ENCODE measurements around the gene ZSCAN5B.
"Not testable (repeated sequence)": the region's sequence is repeated elsewhere in the genome, so short reads cannot be mapped to it uniquely, and the experiment has no call there.

The ZSCAN5B gene

GRCh38 chr19:56175861-56176307 lies 21.7 kb downstream of the ZSCAN5B start, which contains the start of gene GALP:
Gene GALP, plus strand, starts transcription at chr19:56176008. Its CDS starts 1,101 bp downstream, at chr19:56177109.
- not testable (repeated sequence) for DNase-seq

GRCh38 chr19:56174550-56174949 lies 23.0 kb downstream of the ZSCAN5B start:
- DNase-seq: no peak

- no peak for DNase-seq
Measured at GRCh38 chr19:56174086-56174485, 23.5 kb downstream of the ZSCAN5B start.

- no peak for DNase-seq
Measured at GRCh38 chr19:56170261-56170660, 27.3 kb downstream of the ZSCAN5B start.

GRCh38 chr19:56167064-56167578 lies 30.5 kb downstream of the ZSCAN5B start:
- no peak for DNase-seq

GRCh38 chr19:56163097-56163496 lies 34.5 kb downstream of the ZSCAN5B start:
- no peak for DNase-seq

GRCh38 chr19:56162258-56162657 lies 35.3 kb downstream of the ZSCAN5B start:
- DNase-seq: no peak

- no peak for DNase-seq
Measured at GRCh38 chr19:56161534-56161933, 36.0 kb downstream of the ZSCAN5B start.

GRCh38 chr19:56159622-56160271 lies 37.8 kb downstream of the ZSCAN5B start:
- no peak for DNase-seq

- DNase-seq: no peak
Measured at GRCh38 chr19:56159009-56159559, 38.5 kb downstream of the ZSCAN5B start.

GRCh38 chr19:56158170-56158757 lies 39.3 kb downstream of the ZSCAN5B start:
- no peak for DNase-seq

GRCh38 chr19:56156768-56157167 lies 40.8 kb downstream of the ZSCAN5B start:
- DNase-seq: no peak

- no peak for DNase-seq
Measured at GRCh38 chr19:56155124-56155687, 42.4 kb downstream of the ZSCAN5B start.

- no peak for DNase-seq
Measured at GRCh38 chr19:56153507-56153906, 44.1 kb downstream of the ZSCAN5B start.

GRCh38 chr19:56152644-56153043 lies 44.9 kb downstream of the ZSCAN5B start:
- no peak for DNase-seq

- DNase-seq: no peak
Measured at GRCh38 chr19:56150358-56150757, 47.2 kb downstream of the ZSCAN5B start.

GRCh38 chr19:56149656-56150038 lies 47.9 kb downstream of the ZSCAN5B start:
- no peak for DNase-seq

- not testable (repeated sequence) for DNase-seq
Measured at GRCh38 chr19:56148955-56149655, 48.5 kb downstream of the ZSCAN5B start.

GRCh38 chr19:56148096-56148495 lies 49.5 kb downstream of the ZSCAN5B start:
- DNase-seq: no peak

GRCh38 chr19:56147307-56147706 lies 50.3 kb downstream of the ZSCAN5B start:
- DNase-seq: no peak

GRCh38 chr19:56146904-56147303 lies 50.7 kb downstream of the ZSCAN5B start:
- DNase-seq: no peak

GRCh38 chr19:56145698-56146097 lies 51.9 kb downstream of the ZSCAN5B start:
- DNase-seq: no peak

- no peak for DNase-seq
Measured at GRCh38 chr19:56144831-56145230, 52.8 kb downstream of the ZSCAN5B start.

Measured in NCI-H187 (cell line).